ENCODE results near the gene UNC13B. TPM values are rescaled to one million over a fixed set of nuclear protein-coding genes. Genes with fewer than 3 reads are reported as not detected.

Gene UNC13B
- total and polyA plus RNA-seq, 2 donors (not counting 3 experiments of a cell fraction or from before 2014, with no cell fraction given) = 30.1 to 46.2 TPM

GRCh38 chr9:35406183-35406959, 244.6 kb downstream of the UNC13B start:
- no peak overlapping the region for H3K4me2 ChIP-seq (ENCODE audit: insufficient read depth, low read length)
- no peaks in the 10 kb centered on the region for H3K79me2 ChIP-seq (ENCODE audit: control insufficient read depth, insufficient read depth, low read length)
- no peak overlapping the region for H2AFZ ChIP-seq (ENCODE audit: low read depth, low read length)
- DNase-seq (ENCODE audit: low read depth, low spot score) = no peak
- H3K4me1 ChIP-seq (ENCODE audit: control insufficient read depth, extremely low read depth, insufficient read depth, low read length) = no peaks in the 10 kb centered on the region
- dilution Hi-C loops (cut with MboI; ENCODE audit: extremely low pct_ligation_motif_present, low sequenced_read_pairs) (no loop called here), intact Hi-C loops (cut with micrococcal nuclease) (no loop called here)
- H3K9me3 ChIP-seq (replicated peaks; ENCODE audit: control insufficient read depth, insufficient read depth, low read length) = no peaks in the 10 kb centered on the region
- TF ChIP-seq MYC (IDR thresholded peaks at IDR 0.05; ENCODE audit: low read depth, low read length) (no peak), JUN (IDR thresholded peaks at IDR 0.05; ENCODE audit: borderline replicate concordance, insufficient read depth, insufficient read length, low read depth) (no peak), POLR2AphosphoS5 (IDR thresholded peaks at IDR 0.05; ENCODE audit: insufficient read depth, low read depth, low read length) (no peak), EZH2 (IDR thresholded peaks at IDR 0.05; ENCODE audit: borderline replicate concordance, low read depth, low read length, severe bottlenecking) (no peak), POLR2A (IDR thresholded peaks at IDR 0.05; ENCODE audit: low read depth, low read length) (no peak), FOS (IDR thresholded peaks at IDR 0.05; ENCODE audit: borderline replicate concordance, insufficient read depth, low read length) (no peak), GATA2 (IDR thresholded peaks at IDR 0.05; ENCODE audit: insufficient read depth, insufficient read length, low read depth, low read length) (no peak), CTCF (IDR thresholded peaks at IDR 0.05; ENCODE audit: extremely low read depth in 1 of 2, insufficient read depth in 1 of 2, low read depth in 1 of 2, low read length in 2 of 2) (no peak), MAX (IDR thresholded peaks at IDR 0.05; ENCODE audit: insufficient read depth, insufficient read length) (no peak)
- H4K20me1 ChIP-seq (replicated peaks; ENCODE audit: control insufficient read depth, extremely low read depth, insufficient read depth, low read length) = no peaks in the 10 kb centered on the region
- ChIA-PET POLR2A (interaction anchor here (0.6 kb wide), 1 partner anchor 57 kb away, joined by 5 read pairs; no protein-coding TSS in a partner anchor), CTCF (interaction anchor here (1.4 kb wide), 1 partner anchor 9 kb away, joined by 5 read pairs; no protein-coding TSS in a partner anchor)
- no peaks in the 10 kb centered on the region for H3K9me1 ChIP-seq (replicated peaks; ENCODE audit: control insufficient read depth, extremely low read depth, insufficient read depth, low read length)
- no peak overlapping the region for H3K27ac ChIP-seq (ENCODE audit: insufficient read depth, low read depth, low read length)
- H3K27me3 ChIP-seq (ENCODE audit: control insufficient read depth in 2 of 2, insufficient read depth in 2 of 2, low read length in 2 of 2) = no peaks in the 10 kb centered on the region
- peaks cover 0 to 7% of the 10 kb centered on the region in 2 experiments for H3K36me3 ChIP-seq (ENCODE audit: control insufficient read depth in 2 of 2, extremely low read depth in 1 of 2, insufficient read depth in 2 of 2, low read length in 2 of 2)
- no peak overlapping the region for H3K4me3 ChIP-seq (replicated peaks in 1 of 3; ENCODE audit: insufficient read depth in 1 of 3, low read depth in 1 of 3, low read length in 3 of 3)
- BruUV-seq (replicated peaks) = no TSS peak
- H3K9ac ChIP-seq (replicated peaks; ENCODE audit: extremely low read depth, insufficient read depth, low read length) = no peak overlapping the region
- FAIRE-seq = no peak

All from endothelial cell of umbilical vein (primary cell).